A549 (cell line): Measurements from ENCODE around the gene TFF2.

ENCODE experiments used
- POLR2A ChIP-seq: IDR thresholded peaks from 2 replicates; pipeline ENCODE4 v1.6.1; 2012; ENCODE audit warnings: mild to moderate bottlenecking, low read length
- SMC3 ChIP-seq: fragments of >200 bp; sonication (Bioruptor Twin); formaldehyde crosslinking; IDR thresholded peaks from 3 replicates; pipeline ENCODE4 v1.6.1; 2018; ENCODE audit warnings: inconsistent platforms
- TF ChIP-seq, protein P1 (sequence below): fragments of >200 bp; sonication (Bioruptor Twin); formaldehyde crosslinking; IDR thresholded peaks from 3 replicates; pipeline ENCODE4 v1.5.1; 2016

GRCh38 chr21:42298237-42298636 is 52.6 kb downstream of the TFF2 start:
- TF ChIP-seq POLR2A (no peak), SMC3 (no peak)
- TF ChIP-seq, protein P1, sequence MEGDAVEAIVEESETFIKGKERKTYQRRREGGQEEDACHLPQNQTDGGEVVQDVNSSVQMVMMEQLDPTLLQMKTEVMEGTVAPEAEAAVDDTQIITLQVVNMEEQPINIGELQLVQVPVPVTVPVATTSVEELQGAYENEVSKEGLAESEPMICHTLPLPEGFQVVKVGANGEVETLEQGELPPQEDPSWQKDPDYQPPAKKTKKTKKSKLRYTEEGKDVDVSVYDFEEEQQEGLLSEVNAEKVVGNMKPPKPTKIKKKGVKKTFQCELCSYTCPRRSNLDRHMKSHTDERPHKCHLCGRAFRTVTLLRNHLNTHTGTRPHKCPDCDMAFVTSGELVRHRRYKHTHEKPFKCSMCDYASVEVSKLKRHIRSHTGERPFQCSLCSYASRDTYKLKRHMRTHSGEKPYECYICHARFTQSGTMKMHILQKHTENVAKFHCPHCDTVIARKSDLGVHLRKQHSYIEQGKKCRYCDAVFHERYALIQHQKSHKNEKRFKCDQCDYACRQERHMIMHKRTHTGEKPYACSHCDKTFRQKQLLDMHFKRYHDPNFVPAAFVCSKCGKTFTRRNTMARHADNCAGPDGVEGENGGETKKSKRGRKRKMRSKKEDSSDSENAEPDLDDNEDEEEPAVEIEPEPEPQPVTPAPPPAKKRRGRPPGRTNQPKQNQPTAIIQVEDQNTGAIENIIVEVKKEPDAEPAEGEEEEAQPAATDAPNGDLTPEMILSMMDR: no peak
